Measurements from ENCODE around the gene PLA1A. TPM values are rescaled to one million over a fixed set of nuclear protein-coding genes. Genes with fewer than 3 reads are reported as not detected.
A peak's percentile ranks its signal among the peaks of the same experiment; 100 is the strongest.
"Not testable (repeated sequence)": the region's sequence is repeated elsewhere in the genome, so short reads cannot be mapped to it uniquely, and the experiment has no call there.

Gene PLA1A
- polyA plus RNA-seq, 6 donors from 2014 or later, result not detected

DNA sequence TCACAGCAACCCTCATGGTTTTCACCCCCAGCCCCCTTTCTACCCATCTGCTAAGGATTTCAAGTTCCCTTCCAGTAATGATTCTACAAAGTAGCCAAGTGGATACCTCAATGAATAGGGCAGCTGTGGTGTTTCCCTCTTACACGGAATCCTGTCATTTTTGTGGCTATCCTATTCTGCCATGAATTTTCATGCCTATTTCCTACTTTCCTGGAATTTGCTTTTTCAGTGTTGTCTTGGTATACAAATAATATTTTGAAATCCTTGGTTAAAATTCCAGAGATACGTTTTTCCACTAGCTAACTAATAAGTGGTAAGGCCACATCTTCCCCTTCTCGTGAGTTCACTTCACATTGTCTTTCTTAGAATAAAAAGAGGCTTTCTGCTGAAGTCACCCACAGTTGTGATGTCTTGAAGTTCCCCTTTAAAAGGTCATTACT, 10.9 kb upstream of the PLA1A start:
- Mint-ChIP-seq H3K27ac (peak overlapping the region in 3 of 6 donors; percentile 8 to 82 (median 24)), H3K4me3 (no peak overlapping the region), H3K9me3 (peaks cover 0 to 2% (median 0%) of the 10 kb centered on the region in 7 donors), H3K36me3 (peaks cover 13 to 19% of the 10 kb centered on the region in 2 donors), H3K27me3 (no peaks in the 10 kb centered on the region), H3K4me1 (peaks cover 28 to 30% (median 30%) of the 10 kb centered on the region in 3 donors)
- DNase-seq (no peak), ATAC-seq (ENCODE audit: low read depth in 2 of 2) (no peak)

DNA sequence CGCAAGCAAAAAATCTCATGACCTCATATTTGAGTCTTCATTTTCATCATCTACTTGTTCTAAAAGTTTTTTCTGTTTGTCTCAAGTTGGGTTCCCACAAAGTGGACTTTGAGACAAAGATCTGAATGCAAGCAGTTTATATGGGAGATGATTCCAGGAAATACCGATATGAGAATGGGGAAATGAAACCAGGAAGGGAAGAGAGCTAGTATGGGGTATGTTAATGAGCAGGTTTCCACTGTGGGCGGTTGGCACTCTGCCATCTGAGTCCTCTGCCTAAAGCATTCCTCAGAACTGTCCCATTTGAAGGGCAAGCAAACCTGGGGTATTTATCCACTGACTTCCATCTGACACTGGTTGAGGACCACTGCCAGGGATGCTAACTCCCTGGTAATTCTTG, 9.6 kb upstream of the PLA1A start:
- H3K27ac Mint-ChIP-seq, result peak overlapping the region in 3 of 6 donors; percentile 8 to 90 (median 31)
- ATAC-seq (ENCODE audit: low read depth in 2 of 2) (peak; percentile 45 to 52), DNase-seq (peak; percentile 28)
- H3K9me3 Mint-ChIP-seq, result peaks cover 0 to 2% (median 0%) of the 10 kb centered on the region in 7 donors
- H3K27me3 Mint-ChIP-seq, result no peaks in the 10 kb centered on the region
- peaks cover 21 to 30% (median 26%) of the 10 kb centered on the region in 3 donors for H3K4me1 Mint-ChIP-seq
- peak overlapping the region in 5 of 8 donors; percentile 10 to 68 (median 32) for H3K4me3 Mint-ChIP-seq
- H3K36me3 Mint-ChIP-seq, result peaks cover 13 to 19% of the 10 kb centered on the region in 2 donors

DNA sequence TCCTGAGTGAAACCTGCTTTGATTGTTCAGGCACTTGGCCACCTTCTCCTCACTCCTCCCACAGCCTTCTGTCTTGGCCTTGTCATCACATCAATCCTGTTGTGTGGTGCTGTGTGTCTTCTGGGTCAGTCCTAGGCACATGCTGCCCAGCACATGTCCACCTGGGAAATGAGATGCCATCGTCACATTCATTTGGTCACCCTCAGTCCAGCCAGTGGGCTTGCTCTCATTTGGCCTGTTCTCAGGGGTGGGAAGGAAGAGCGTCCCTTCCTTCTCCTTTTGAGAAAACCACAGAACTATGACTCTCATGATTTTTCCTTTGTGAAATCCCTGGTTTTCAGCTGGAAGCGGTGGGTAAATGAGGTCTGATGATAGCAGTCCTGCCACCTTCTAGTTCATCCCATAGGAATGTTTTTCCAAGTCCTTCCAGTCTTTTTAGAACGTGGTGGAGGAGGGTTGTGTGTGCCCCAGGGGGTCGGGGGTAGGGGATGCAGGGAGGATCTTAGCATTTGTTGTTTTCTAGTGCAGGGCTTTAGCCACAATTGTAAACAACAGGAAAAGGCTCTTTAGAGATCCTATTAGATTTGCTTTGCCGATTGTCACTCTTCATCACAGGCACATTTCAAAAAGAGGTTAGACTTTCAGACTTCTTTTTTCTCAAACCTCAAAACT, 8.4 kb upstream of the PLA1A start:
- H3K4me3 Mint-ChIP-seq, result peak overlapping the region in 2 of 8 donors; percentile 34 to 36

DNA sequence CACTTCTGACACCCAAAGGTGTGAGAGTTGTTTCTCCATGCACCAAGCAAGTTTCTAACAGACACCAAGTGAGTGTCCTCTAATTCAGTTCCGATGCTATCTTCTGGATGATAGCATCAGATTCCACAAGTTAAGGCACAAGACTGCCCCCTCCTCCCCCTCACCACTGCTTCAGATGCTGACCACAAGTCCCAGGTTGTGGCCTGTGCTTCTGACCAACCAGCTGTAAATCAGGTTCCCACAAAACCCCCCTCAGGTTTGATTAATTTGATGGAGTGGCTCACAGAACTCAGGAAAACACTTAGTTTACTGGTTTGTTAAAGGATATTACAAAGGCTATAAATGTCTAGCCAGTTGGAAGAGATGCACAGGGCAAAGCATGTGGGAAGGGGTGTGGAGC, 7.0 kb upstream of the PLA1A start:
- H3K9me3 Mint-ChIP-seq, result peaks cover 0 to 2% (median 0%) of the 10 kb centered on the region in 7 donors
- H3K4me1 Mint-ChIP-seq, result peaks cover 21 to 30% (median 28%) of the 10 kb centered on the region in 3 donors
- peaks cover 13 to 19% of the 10 kb centered on the region in 2 donors for H3K36me3 Mint-ChIP-seq
- no peak overlapping the region for H3K27ac Mint-ChIP-seq
- no peaks in the 10 kb centered on the region for H3K27me3 Mint-ChIP-seq
- ATAC-seq (ENCODE audit: low read depth in 2 of 2), result no peak
- DNase-seq, result no peak
- H3K4me3 Mint-ChIP-seq, result no peak overlapping the region

More for the DNA sequence above, 8.4 kb upstream of the PLA1A start:
- no peak for ATAC-seq (ENCODE audit: low read depth in 2 of 2)
- Mint-ChIP-seq H3K4me1 (peaks cover 21 to 30% (median 26%) of the 10 kb centered on the region in 3 donors), H3K27me3 (no peaks in the 10 kb centered on the region), H3K27ac (peak overlapping the region in 2 of 6 donors; percentile 7 to 23), H3K36me3 (peaks cover 13 to 19% of the 10 kb centered on the region in 2 donors), H3K9me3 (peaks cover 0 to 2% (median 0%) of the 10 kb centered on the region in 7 donors)
- DNase-seq, result no peak

- peaks cover 12 to 23% (median 21%) of the 10 kb centered on the region in 3 donors for H3K4me1 Mint-ChIP-seq
- no peak for ATAC-seq (ENCODE audit: low read depth in 2 of 2)
- peaks cover 0 to 2% (median 0%) of the 10 kb centered on the region in 7 donors for H3K9me3 Mint-ChIP-seq
- H3K4me3 Mint-ChIP-seq, result no peak overlapping the region
- peak overlapping the region in 1 of 6 donors; percentile 1 for H3K27ac Mint-ChIP-seq
- no peak for DNase-seq
- H3K36me3 Mint-ChIP-seq, result peaks cover 12 to 13% of the 10 kb centered on the region in 2 donors
- H3K27me3 Mint-ChIP-seq, result no peaks in the 10 kb centered on the region
These were observed 4.8 kb upstream of the PLA1A start for GRCh38 chr3:119592861-119593260.

GRCh38 chr3:119594066-119594465, 3.6 kb upstream of the PLA1A start:
- no peak for DNase-seq
- no peak for ATAC-seq (ENCODE audit: low read depth in 2 of 2)
- Mint-ChIP-seq H3K27ac (peak overlapping the region in 1 of 6 donors; percentile 58), H3K4me3 (no peak overlapping the region), H3K27me3 (no peaks in the 10 kb centered on the region), H3K4me1 (peaks cover 1 to 11% (median 9%) of the 10 kb centered on the region in 3 donors), H3K36me3 (peaks cover 12% of the 10 kb centered on the region in 2 donors), H3K9me3 (peaks cover 0 to 2% (median 0%) of the 10 kb centered on the region in 7 donors)

DNA sequence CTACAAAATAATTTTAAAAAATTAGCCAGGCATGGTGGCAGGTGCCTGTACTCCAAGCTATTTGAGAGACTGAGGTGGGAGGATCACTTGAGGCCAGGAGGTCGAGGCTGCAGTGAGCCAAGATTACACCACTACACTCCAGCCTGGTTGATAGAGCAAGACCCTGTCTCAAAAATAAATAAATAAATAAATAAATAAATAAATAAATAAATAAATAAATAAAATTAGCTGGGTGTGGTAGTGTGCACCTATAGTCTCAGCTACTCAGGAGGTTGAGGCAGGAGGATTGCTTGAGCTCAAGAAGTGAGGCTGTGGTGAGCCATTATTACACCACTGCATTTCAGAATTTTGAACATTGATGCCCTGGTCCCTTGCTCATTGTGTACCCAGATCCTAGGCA, 2.8 kb upstream of the PLA1A start:
- ATAC-seq (ENCODE audit: low read depth in 2 of 2); H3K36me3 Mint-ChIP-seq; H3K4me3 Mint-ChIP-seq; H3K27ac Mint-ChIP-seq; H3K27me3 Mint-ChIP-seq; H3K9me3 Mint-ChIP-seq; DNase-seq; H3K4me1 Mint-ChIP-seq: not testable (repeated sequence)

- Mint-ChIP-seq H3K36me3 (no peaks in the 10 kb centered on the region), H3K27me3 (no peaks in the 10 kb centered on the region), H3K4me3 (no peak overlapping the region), H3K27ac (peak overlapping the region in 1 of 6 donors; percentile 22), H3K9me3 (no peaks in the 10 kb centered on the region), H3K4me1 (peaks cover 0 to 2% (median 0%) of the 10 kb centered on the region in 3 donors)
- ATAC-seq (ENCODE audit: low read depth in 2 of 2) (no peak), DNase-seq (no peak)
These were observed 1.9 kb upstream of the PLA1A start for GRCh38 chr3:119595639-119596334.

DNA sequence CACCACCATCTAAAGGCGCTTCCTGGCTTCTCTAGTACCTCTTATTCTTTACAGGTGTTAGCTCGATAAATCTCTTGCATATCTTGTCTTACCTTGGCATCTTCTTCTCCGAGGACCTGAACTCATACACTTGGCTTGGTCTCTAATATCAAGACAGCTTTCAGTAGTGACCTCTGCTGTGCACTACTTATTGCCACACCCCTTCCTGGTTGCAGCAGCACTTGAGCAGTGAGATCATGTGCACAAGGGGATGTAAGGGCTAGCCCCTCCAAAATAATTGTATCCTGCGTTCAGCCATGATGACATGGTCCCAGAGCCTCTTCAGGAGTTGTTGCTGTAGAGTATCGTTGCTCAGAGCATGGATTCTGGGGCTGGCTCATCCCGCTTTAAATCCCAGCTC, 1.3 kb upstream of the PLA1A start:
- H3K4me3 Mint-ChIP-seq, result no peak overlapping the region
- peaks cover 0 to 2% (median 0%) of the 10 kb centered on the region in 3 donors for H3K4me1 Mint-ChIP-seq
- DNase-seq (no peak), ATAC-seq (ENCODE audit: low read depth in 2 of 2) (no peak)
- H3K36me3 Mint-ChIP-seq, result no peaks in the 10 kb centered on the region
- no peaks in the 10 kb centered on the region for H3K27me3 Mint-ChIP-seq
- no peaks in the 10 kb centered on the region for H3K9me3 Mint-ChIP-seq
- H3K27ac Mint-ChIP-seq, result no peak overlapping the region

DNA sequence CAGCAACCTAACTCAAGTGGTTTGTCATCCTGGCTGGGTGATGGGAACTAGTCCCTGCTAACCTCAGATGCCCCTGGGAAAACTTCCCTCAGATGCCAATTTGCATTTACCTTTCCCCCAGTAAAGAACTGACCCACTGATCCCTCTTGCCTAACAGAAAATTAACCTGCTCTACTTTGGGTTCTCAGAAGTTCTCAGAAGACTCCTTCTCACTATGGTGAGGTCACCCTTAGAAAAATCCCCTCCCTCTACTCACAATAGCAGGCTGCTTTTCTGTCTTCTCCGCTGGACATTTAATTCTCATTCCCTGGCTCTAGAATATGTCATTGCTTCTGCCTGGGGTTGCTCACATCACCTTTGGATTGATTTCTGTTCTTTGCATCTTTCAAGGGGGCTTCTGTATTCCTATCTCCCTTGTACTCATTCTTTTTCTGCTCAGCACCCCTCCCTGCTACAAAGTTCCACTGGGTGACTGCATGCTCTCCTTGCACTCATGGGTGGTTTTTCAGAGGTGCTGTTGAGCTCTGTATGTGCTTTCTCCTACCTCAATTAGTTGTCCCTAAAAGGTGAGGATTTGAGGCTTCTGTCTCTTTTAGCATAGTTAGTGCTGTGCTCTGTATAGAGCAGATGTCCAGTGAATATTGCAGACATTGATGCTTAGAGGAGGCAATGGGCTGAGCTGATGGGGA, 869 bp downstream of the PLA1A start:
- Mint-ChIP-seq H3K4me3 (peak overlapping the region in 2 of 8 donors; percentile 42 to 45), H3K9me3 (no peaks in the 10 kb centered on the region), H3K27me3 (no peaks in the 10 kb centered on the region), H3K27ac (peak overlapping the region in 2 of 6 donors; percentile 6 to 74), H3K4me1 (peaks cover 0 to 2% (median 0%) of the 10 kb centered on the region in 3 donors), H3K36me3 (no peaks in the 10 kb centered on the region)
- ATAC-seq (ENCODE audit: low read depth in 2 of 2) (no peak), DNase-seq (no peak)

- DNase-seq (no peak), ATAC-seq (ENCODE audit: low read depth in 2 of 2) (no peak)
- H3K27ac Mint-ChIP-seq, result no peak overlapping the region
- H3K27me3 Mint-ChIP-seq, result peaks cover 0 to 4% (median 0%) of the 10 kb centered on the region in 3 donors
- H3K9me3 Mint-ChIP-seq, result no peaks in the 10 kb centered on the region
- H3K4me3 Mint-ChIP-seq, result no peak overlapping the region
- peaks cover 0 to 2% (median 0%) of the 10 kb centered on the region in 3 donors for H3K4me1 Mint-ChIP-seq
- no peaks in the 10 kb centered on the region for H3K36me3 Mint-ChIP-seq
These were observed 2.0 kb downstream of the PLA1A start for GRCh38 chr3:119599558-119600174.

DNA sequence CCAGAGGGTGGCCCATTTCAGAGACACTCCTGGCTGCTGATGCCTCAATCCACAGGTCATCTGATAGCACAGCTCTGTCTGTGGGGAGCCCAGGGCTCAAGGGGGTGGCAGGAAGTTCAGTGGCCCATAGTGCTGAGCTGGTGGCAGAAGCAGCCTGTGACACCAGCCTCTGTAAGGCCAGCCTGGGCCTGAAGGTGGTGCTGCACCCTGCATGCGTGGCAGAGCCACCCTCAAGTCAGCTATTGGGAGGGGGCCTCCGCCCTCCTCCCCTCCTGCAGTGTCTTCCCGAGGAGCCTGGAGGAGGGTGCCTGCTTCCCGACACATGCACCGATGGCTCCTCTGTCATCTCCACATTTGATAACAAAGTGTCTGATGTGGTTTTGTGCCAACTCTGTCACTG, 3.0 kb downstream of the PLA1A start:
- no peaks in the 10 kb centered on the region for H3K36me3 Mint-ChIP-seq
- no peaks in the 10 kb centered on the region for H3K9me3 Mint-ChIP-seq
- ATAC-seq (ENCODE audit: low read depth in 2 of 2) (peak; percentile 40 to 68), DNase-seq (no peak)
- H3K4me1 Mint-ChIP-seq, result peaks cover 0 to under 1% (median 0%) of the 10 kb centered on the region in 3 donors
- H3K27ac Mint-ChIP-seq, result no peak overlapping the region
- no peak overlapping the region for H3K4me3 Mint-ChIP-seq
- H3K27me3 Mint-ChIP-seq, result peaks cover 0 to 4% (median 0%) of the 10 kb centered on the region in 3 donors

- H3K4me1 Mint-ChIP-seq, result no peaks in the 10 kb centered on the region
- ATAC-seq (ENCODE audit: low read depth in 2 of 2) (no peak), DNase-seq (no peak)
- H3K9me3 Mint-ChIP-seq, result no peaks in the 10 kb centered on the region
- no peaks in the 10 kb centered on the region for H3K36me3 Mint-ChIP-seq
- H3K4me3 Mint-ChIP-seq, result no peak overlapping the region
- H3K27ac Mint-ChIP-seq, result no peak overlapping the region
- H3K27me3 Mint-ChIP-seq, result peaks cover 0 to 4% (median 0%) of the 10 kb centered on the region in 3 donors
These were observed 3.5 kb downstream of the PLA1A start for GRCh38 chr3:119601154-119601553.
